NCI-H748 treated with DMSO at 0.1 percent for 48 hours (cell line): ENCODE measurements around the gene DLG4.
A peak's percentile ranks its signal among the peaks of the same experiment; 100 is the strongest.

Source experiments
- DNase-seq: peaks from one replicate; lab custom pipeline; 2025; lab: John Stamatoyannopoulos, UW

The DLG4 gene

DNA sequence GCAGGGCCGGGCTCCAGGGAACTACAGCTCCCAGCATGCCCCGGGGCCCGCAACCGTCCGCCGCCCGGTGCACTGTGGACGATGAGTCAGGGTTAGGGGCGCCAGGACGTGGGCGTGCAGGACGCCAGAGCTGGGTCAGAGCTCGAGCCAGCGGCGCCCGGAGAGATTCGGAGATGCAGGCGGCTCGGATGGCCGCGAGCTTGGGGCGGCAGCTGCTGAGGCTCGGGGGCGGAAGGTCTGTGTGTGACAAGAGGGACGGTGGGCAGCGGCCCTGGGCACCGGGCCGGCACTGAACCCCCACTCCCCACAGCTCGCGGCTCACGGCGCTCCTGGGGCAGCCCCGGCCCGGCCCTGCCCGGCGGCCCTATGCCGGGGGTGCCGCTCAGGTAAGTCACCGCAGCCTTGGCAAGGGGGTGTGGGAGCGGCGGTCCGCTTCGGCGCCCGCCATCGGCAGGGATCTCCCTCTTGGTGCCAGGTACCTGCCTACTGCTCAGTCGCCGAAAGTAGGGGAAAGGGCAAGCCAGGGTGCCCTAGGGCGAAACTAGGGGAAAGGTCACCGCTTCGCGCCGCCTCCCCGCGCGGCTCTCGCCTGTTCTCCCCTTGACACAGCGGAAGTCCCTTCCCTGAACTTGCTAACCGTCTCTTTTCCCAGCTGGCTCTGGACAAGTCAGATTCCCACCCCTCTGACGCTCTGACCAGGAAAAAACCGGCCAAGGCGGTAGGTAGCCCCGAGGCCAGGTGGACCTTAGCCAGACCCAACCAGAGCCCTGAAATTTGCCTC, at the start of gene DLG4, which contains the start of gene ACADVL:
TSS of gene DLG4 (minus strand) at position 25 of the 781 bp plus-strand sequence.
TSS of gene ACADVL (plus strand) at position 127 of the 781 bp plus-strand sequence. CDS start at position 174, 47 bp downstream.
- DNase-seq: peak; percentile 65

- no peak for DNase-seq
Measured at GRCh38 chr17:7266784-7267183, 47.1 kb upstream of the DLG4 start.

DNA sequence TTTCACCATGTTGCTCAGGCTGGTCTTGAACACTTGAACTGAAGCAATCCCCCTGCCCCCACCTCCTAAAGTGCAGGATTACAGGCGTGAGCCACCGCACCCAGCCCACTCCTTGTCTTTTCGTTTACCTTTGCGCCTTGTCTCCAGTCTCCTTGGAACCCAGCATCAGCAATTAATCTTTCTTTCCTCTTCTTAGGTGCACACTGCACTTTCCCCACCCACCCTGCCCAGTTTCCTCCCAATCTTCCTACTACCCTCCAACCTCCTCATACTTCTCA, 44.1 kb upstream of the DLG4 start:
- DNase-seq: no peak

DNA sequence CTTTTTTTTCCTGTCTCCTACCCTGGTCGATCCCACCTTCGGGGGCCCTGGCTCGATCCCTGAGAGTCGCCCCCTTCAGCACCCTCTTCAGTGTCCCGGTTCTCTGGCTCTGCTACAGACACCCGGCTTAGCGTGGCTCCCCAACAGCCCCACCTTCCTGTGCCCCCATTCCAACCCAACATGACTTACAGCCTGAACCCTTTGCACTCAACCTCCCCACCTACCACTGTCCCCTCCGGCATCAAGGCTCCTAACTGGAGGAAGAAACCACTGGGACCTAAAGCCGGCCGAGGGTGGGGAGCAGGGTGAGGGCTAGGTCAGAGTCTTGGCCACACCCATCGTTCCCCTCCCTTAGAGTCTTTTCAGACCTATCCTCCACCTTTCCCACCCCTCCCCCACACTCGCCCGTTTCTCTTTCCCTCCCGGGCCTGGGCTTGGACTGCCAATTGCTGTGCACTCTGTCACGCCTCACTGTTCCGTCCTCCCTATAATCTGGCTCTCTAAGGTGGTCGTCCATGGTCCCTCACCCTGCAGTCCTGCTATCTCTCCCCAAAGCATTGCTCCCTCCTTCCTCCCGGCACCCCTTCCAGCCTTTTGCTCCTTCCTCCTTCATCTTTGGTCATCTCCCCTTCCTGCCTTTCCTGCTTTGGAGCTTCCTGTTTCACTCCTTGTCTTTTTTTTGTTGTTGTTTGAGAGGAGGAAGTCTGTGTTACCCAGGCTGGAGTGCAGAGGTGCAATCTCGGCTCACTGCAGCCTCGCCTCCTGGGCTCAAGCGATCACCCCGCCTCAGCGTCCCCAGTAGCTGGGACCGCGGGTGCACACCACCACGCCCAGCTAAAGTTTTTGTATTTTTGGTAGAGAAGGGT, 43.5 kb upstream of the DLG4 start:
- peak; percentile 32 for DNase-seq

GRCh38 chr17:7262192-7262934, 42.7 kb upstream of the DLG4 start, which contains the start of gene CLDN7:
Gene CLDN7 (minus strand): TSS chr17:7262478. CDS start chr17:7262043, 435 bp downstream.
- peak; percentile 86 for DNase-seq

- no peak for DNase-seq
Measured at GRCh38 chr17:7261379-7262191, 41.9 kb upstream of the DLG4 start.

DNA sequence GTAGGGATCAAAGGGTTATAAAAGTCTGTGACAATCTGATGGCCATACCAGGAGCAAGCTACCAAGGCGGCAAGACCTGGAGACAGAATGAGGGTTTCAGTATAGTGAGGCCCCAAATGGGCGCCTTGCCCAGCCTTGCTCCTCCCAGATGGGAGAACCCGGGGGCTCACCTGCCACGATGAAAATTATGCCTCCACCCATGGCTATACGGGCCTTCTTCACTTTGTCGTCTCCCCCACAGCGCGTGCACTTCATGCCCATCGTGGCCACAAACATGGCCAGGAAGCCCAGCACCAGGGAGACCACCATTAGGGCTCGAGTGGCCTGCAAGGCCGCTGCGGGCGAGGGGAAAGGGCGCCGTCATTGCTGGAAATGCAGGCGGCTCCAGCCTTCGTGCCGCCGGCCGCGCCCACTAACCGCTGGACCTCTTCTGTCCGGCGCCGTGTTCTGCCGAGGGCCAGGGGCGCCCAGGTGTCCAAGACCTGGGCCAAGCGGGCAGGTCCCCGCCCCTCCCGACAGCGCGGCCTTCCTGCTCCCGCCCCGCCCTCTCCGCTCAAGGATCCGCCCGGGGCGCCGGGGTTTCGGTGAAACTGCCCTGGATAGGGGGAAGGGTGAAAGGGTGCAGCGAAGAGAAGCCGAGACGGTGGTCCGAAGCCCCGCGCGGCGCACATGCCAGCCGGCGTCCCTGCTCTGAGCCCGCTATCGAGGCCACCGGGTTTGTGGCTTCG, 41.2 kb upstream of the DLG4 start:
- peak; percentile 15 for DNase-seq

DNA sequence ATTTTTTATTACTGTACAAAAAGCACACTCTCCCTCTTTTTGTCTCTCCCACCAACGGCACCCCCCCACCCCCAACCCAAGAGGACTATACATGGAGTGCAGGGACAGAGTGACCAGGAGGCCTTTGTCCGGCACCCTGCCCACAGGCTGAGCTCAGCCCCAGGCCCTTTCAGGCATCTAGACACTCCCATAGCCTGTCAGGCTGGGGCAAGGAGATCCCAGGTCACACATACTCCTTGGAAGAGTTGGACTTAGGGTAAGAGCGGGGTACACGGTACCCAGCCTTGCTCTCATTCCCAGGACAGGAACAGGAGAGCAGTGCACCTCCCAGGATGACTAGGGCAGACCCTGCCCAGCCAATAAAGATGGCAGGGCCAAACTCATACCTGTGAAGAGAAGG, 40.5 kb upstream of the DLG4 start:
- DNase-seq: no peak

DNA sequence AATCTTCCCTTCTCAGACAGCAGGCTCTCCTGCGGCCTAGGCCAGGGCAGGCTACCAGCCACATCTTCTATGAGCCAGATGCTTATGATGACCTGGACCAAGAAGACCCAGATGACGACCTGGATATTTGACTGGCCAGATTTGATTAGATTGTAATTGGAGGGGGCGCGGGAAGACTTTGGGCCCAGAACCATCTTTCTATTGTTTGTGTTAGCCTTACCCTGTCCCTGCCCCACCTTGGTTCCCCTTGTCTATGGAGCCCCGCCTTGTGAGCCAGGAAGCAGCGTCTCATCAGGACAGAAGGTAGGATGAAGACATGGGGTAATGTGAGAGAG, 39.9 kb upstream of the DLG4 start:
- no peak for DNase-seq

- no peak for DNase-seq
Measured at GRCh38 chr17:7258731-7259554, 39.3 kb upstream of the DLG4 start.

- no peak for DNase-seq
Measured at GRCh38 chr17:7256766-7257456, 37.3 kb upstream of the DLG4 start.

DNA sequence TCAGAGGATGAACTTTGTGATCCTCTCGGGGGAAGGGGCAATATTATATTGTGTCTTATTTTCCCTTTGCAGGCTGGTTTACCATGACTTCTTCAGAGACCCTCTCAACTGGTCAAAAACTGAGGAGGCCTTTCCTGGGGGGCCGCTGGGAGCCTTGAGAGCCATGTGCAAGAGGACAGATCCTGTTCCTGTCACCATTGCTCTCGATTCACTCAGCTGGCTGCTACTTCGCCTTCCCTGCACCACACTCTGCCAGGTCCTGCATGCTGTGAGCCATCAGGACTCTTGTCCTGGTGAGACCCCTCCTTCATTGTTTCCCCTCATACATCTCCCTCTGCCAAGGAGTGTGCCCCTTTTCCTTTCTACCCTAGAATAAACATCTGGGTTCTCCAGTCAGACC, 34.9 kb upstream of the DLG4 start:
- DNase-seq: no peak

DNA sequence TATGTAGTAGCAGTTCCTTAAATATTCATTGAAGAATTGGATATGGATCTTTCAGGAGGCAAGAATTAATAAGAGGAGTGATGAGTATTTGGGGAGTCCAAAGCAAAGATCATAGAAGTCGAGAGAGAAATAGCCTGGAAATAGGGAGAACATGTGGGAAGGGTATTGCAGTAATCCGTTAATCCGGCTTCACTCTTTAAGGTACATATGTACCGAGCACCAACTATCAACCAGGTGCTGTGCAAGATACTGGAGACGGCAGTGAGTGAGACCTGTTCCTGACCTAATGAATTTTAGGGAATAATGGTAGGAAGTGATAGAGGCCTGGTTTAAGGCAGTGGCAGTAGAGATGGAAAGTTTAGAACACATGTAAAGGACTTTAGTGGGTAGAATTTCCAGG, 33.4 kb upstream of the DLG4 start:
- no peak for DNase-seq

GRCh38 chr17:7252176-7253043, 32.8 kb upstream of the DLG4 start, which contains the start of gene ELP5:
Gene ELP5 (plus strand): TSS chr17:7252215. CDS start chr17:7252551, 336 bp downstream.
- DNase-seq: peak; percentile 95

DNA sequence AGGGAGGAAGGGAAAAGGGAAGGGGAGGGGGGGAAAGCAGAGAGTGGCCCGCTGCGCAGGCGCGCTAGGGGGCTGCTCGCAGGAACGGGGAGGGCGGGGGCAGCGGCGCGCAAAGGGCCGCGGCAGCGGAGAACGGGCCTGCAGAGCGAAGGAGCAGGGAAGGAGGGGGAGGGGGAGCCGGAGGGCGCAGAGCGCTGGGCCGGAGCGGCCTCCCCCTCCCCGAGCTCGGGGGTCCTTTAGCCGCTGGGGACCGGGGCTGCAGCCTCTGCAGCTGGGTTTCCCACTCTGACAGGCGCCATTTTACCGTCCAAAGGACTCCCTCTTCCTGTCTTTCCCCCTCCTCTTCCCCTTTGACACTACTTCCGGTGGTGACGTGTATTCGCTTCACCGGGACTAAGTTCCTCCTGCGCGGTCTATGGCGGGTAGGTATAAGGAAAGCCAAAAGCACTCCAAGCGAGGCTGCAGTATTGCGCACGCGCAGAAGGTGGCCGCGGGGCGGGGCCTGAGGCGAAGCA, 32.1 kb upstream of the DLG4 start, which contains the start of gene CTDNEP1:
TSS of gene CTDNEP1 (minus strand) at position 74 of the 515 bp plus-strand sequence. CDS start 438 bp downstream, outside the sequence.
- peak; percentile 100 for DNase-seq

- no peak for DNase-seq
Measured at GRCh38 chr17:7250695-7251627, 31.3 kb upstream of the DLG4 start.

DNA sequence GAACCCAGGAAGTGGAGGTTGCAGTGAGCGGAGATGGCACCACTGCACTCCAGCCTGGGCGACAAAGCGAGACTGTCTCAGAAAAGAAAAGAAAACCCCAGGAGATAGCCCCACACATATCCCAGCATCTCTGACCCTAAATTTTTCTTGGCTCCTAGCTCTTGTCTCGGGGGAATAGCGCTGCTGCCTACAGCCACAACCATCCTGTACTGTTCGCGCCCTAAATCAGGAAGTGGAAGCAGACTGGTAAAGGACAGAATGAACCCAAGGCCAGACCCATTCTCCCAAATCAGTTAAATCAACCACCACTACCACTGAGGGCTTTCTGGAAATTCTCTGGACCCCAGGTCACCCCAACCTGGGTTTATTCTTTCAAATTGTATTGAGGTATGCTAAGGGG, 30.2 kb upstream of the DLG4 start:
- no peak for DNase-seq
